GDM1 (cell line): ENCODE results near the gene B4GALT5.

Experiments used
- DNase-seq: peaks from one replicate; lab custom pipeline; 2025; lab: John Stamatoyannopoulos, UW

B4GALT5 gene

DNA sequence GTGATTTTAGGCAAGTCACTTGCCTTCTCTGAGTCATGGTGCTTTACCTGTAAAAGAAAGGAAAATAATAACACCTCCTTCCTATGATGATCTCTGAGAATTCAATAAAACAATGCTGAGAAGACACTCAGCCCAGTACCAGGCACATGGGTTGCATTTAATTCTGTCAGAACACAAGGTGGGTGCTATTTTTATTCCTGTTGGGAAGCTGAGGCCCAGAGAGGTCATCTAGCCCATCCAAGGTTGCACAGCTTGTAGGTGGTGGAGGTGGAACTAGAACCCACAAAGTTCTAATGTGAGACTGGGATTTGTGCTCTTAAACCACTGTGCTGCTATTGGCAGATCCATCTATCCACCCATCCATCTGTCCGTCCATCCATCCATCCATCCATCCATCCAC is 106.1 kb downstream of the B4GALT5 start:
- no peak for DNase-seq

- no peak for DNase-seq
Measured at GRCh38 chr20:49603209-49603627, 110.5 kb downstream of the B4GALT5 start.

DNA sequence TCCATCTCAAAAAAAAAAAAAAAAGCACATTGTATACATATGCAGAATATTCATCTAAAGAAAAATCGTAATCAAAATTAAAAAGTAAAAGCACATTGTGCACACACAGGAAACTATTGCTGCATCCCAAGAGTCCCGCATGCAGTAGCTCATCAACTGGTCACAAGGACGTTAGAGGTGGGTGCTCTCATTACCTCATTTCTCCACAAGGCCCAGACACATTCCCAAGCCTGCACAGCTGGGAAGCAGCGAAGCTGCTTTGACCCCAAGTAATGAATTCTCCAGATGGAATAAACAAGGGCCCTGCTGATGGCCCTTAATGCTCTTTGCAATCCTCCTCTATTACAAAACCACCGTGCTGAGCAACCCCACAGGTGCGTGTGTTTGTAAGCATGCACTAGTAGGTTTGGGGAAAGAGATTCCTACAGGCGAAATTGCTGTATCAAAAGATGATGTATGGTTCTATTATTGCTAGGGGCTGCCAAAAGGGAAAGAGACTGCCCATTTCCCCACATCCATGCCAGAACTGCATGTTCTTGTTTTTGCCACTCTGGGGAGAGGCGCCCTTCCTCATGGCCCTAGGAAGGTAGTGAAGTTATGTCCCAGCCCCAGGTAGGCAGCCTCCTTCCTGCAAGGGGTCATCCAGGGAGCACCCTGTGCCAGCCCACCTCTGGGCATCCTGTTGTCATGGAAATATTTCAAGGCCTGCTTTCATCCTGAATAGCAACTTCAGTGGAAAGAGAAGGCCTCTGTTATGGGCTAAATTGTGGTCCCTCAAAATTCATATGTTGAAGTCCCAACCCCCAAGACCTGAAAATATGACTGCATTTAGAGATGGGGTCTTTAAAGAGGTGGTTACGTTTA is 111.1 kb downstream of the B4GALT5 start:
- no peak for DNase-seq

GRCh38 chr20:49601153-49601924 is 112.3 kb downstream of the B4GALT5 start:
- DNase-seq = no peak

GRCh38 chr20:49599746-49600113 is 113.9 kb downstream of the B4GALT5 start:
- DNase-seq = no peak

DNA sequence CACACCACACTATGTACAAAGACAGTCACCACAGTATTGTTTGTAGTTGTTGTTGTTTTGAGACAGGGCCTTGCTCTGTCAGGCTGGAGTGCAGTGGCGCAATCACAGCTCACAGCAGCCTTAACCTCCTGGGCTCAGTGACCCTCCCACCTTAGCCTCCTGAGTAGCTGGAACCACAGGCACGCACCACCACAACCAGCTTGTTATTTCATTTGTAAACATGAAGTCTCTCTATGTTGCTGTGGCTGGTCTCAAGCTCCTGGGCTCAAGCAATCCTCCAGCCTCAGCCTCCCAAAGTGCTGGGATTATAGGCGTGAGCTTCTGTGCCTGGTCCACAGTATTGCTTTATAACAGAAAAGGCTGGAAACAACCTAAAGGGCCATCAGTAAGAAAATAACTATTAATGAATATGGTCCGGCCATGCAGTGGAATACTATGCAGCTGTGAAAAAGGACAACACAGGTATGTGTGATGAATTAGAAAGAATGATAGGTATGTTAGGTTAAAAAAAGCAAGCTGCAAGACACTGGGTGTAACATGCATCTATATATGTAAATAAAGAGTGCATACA is 115.8 kb downstream of the B4GALT5 start:
- DNase-seq = no peak

DNA sequence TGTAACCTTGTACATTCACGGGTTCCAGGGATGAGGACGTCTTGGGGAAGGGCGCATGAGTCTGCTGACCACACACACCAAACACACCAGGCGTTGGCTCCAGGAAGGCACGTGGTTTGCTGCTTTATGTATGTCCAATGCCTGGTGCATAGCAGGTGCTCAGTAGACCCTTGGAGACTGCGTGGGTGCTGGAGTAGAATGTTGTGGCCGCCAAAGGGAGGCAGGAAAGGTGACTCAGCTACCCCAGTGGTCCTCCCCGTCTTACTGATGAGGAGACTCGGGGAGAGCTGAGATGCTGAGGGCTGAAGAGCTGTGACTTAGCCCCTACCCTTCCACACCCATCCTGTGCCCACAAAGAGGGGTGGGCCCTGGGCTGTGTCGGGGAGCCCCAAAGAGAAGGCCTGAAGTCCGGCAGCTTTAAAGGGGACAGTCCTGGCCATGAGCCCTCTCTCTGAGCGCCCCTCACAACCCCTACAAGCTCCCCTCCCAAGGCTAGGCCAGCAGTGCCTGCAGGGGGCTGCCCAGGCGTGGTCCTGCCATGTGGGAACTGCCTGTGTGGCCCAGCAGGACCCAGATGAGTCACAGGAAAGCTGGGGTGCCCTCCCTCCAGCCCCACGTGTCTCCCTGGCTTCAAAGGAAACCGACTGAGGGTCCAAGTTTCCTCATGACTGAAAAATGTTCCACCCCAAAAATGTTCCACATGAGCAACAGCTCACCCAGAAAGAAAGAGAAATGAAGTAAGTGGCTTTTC is 117.7 kb downstream of the B4GALT5 start:
- no peak for DNase-seq

- DNase-seq = no peak
Measured at GRCh38 chr20:49595346-49595745, 118.3 kb downstream of the B4GALT5 start.

- DNase-seq = no peak
Measured at GRCh38 chr20:49594931-49595315, 118.8 kb downstream of the B4GALT5 start.

DNA sequence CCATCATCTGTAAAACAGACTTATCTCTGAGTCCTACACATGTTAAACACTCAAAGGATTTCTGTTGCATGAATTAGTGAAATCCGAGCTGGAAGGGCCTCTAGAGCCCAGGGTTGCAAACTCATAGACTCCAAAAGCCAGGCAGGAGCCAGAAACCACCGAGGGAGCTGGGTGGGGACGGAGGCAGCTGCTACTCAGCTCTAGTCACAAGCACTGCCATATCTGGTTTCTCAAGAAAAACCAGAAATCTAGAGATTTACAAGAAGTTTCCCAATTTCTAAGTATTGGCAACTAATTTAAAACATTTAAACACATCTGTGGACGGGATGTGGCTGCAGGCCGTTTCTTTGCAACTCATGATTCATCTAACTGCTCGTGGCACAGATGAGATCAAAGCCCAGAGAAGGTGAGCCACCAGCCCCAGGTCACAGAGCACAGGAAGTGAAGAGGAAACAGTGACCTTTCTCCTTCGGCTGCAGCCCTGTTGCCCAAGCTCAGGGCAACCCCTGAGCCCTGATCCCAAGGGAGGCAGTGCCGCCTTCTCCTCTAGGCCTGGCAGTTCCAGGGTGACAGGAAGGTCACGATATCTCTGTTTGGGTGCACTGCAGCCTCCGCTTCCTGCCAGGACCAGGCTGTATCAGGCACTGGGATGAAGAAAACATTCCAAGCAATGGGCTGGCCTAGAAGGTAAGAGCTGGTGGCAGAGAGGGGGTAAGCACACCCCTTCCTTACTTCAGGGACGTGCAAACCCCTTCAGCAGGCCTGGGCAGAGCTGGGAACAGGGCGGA is 119.3 kb downstream of the B4GALT5 start:
- no peak for DNase-seq

- no peak for DNase-seq
Measured at GRCh38 chr20:49593466-49594142, 120.1 kb downstream of the B4GALT5 start.

- no peak for DNase-seq
Measured at GRCh38 chr20:49592120-49592519, 121.6 kb downstream of the B4GALT5 start.

GRCh38 chr20:49591217-49591865 is 122.3 kb downstream of the B4GALT5 start:
- DNase-seq = no peak

DNA sequence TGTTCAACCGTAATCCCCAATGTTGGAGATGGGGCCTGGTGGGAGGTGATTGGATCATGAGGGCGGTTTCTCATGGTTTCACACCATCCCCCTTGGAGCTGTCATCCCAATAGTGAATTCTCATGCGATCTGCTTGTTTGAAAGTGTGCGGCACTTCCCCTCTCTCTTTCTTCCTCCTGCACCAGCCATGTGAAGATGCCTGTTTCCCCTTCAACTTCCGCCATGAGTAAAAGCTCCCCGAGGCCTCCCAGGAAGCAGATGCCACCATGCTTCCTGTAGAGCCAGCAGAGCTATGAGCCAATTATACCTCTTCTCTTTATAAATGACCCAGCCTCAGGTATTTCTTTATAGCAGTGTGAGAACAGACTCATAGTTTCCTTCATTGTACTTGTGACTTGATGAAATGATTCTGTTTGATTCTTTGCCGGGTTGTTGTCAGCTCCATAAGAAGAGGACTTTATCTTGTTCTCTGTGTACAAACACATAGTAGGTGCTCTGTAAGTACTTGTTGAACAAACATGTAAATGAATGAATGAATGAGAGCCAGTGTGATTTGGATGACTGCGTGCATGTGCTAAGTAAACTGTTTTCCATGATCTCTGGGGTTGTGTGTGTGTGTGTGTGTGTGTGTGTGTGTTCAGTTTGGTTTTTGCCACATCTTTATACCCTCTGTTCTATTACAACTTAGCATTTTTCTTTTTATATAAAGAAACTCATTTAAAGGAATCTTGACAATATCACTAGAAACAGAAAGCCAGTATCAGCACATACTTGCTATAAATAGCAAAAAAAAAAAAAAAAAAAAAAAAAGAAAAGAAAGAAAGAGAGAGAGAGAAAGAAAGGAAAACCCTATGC is 123.3 kb downstream of the B4GALT5 start:
- DNase-seq = no peak

- no peak for DNase-seq
Measured at GRCh38 chr20:49589747-49590146, 123.9 kb downstream of the B4GALT5 start.

DNA sequence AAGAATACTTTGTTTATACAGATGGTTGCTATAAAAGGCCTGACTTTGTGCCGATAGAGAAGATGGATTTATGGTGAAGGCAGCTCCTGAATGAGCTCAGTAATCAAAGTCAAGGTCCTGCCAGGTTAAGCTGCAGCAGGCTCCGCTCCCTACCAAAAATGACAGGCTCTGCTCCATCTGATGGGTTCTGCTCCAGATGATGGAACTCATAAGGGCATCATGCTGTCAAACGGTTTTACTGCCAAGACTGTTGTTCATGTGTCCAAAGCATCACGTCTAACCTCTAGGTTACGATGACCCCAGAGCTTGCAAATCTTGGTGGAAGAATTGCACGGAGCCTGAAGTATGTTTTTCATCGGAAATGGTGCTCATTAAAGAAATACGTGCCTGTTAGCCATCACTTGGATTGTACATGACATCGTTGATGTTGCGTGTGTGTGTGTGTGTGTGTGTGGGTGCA is 126.5 kb downstream of the B4GALT5 start:
- no peak for DNase-seq

DNA sequence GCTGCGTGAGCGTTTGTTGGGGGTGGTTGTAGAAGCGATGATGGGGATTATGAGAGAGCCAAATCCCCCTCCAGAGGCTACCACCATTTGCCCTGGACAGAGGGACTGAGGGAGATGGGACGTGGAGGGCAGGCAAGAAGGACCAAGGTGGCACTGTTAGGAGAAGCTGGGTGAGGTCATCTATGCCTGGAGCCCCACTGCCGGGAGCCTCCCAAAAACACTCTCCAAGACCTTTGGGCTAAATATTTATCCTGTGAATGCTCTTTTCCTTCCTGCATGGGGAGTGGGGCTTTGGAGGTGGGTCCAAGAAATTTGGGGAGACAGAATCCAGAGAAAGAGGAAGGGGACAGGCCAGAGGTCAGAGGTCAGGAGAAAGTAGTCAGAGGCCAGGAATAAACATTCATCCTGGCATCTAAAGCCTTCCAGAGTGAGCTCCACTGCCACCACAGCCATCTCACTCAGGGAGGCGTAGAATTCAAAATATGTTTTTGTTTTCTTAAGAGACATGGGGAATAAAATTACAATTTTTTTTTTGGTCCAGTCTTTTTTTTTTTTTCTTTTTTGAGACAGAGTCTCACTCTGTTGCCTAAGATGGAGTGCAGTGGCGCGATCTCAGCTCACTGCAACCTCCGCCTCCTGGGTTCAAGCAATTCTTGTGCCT is 128.0 kb downstream of the B4GALT5 start:
- no peak for DNase-seq
